Fibroblast of lung (primary cell): Measurements from ENCODE around the gene IL31. TPM values are rescaled to one million over a fixed set of nuclear protein-coding genes. Genes with fewer than 3 reads are reported as not detected.

Source experiments
- DNase-seq, 2 donors: peaks; one replicate each; pipeline versions ENCODE4 v3.0.0 to v3.0.0-alpha.2; 2010; ENCODE audit warnings: low read depth in 2 of 2
- H2AFZ ChIP-seq: 2 replicates; pipeline ENCODE4 v1.5.1; 2012; ENCODE audit warnings: low read length, control low read depth, inconsistent platforms
- H3K27ac ChIP-seq: 2 replicates; pipeline ENCODE4 v1.5.1; 2011; ENCODE audit warnings: low read length, control low read depth; ENCODE audit not compliant: insufficient read depth
- H3K27me3 ChIP-seq: 2 replicates; pipeline ENCODE4 v1.5.1; 2011; ENCODE audit warnings: mild to moderate bottlenecking, low read length; ENCODE audit not compliant: control insufficient read depth, insufficient read depth
- H3K36me3 ChIP-seq: 2 replicates; pipeline ENCODE4 v1.5.1; 2011; ENCODE audit warnings: low read length; ENCODE audit not compliant: control insufficient read depth, insufficient read depth
- H3K4me1 ChIP-seq: 2 replicates; pipeline ENCODE4 v1.5.1; 2011; ENCODE audit warnings: low read length; ENCODE audit not compliant: control insufficient read depth, insufficient read depth; ENCODE audit errors: extremely low read depth
- H3K4me2 ChIP-seq: 2 replicates; pipeline ENCODE4 v1.5.1; 2011; ENCODE audit warnings: low read length, control low read depth; ENCODE audit not compliant: insufficient read depth; ENCODE audit errors: extremely low read depth
- H3K4me3 ChIP-seq, 4 experiments: fragments of 200-600 bp in 1 of 4; sonication (generic) in 1 of 4; replicated peaks in 1 of 4; 2 replicates each; pipeline ENCODE4 v1.5.1; 2011 to 2016; ENCODE audit warnings: low read length in 4 of 4, low read depth in 3 of 4, mild to moderate bottlenecking in 3 of 4, control low read depth in 2 of 4, inconsistent platforms in 1 of 4, mixed read lengths in 1 of 4; ENCODE audit not compliant: insufficient read depth in 1 of 4; ENCODE audit errors: control extremely low read depth in 1 of 4
- H3K79me2 ChIP-seq: 2 replicates; pipeline ENCODE4 v1.5.1; 2012; ENCODE audit warnings: mild to moderate bottlenecking, low read length, inconsistent platforms; ENCODE audit not compliant: control insufficient read depth, insufficient read depth
- H3K9ac ChIP-seq: 2 replicates; pipeline ENCODE4 v1.5.1; 2011; ENCODE audit warnings: mild to moderate bottlenecking, low read length, control low read depth; ENCODE audit not compliant: insufficient read depth
- H3K9me3 ChIP-seq: 2 replicates; pipeline ENCODE4 v1.5.1; 2012; ENCODE audit warnings: low read depth, low read length; ENCODE audit not compliant: control insufficient read depth, insufficient read depth
- H4K20me1 ChIP-seq: 2 replicates; pipeline ENCODE4 v1.5.1; 2011; ENCODE audit warnings: low read length; ENCODE audit not compliant: control insufficient read depth, insufficient read depth; ENCODE audit errors: extremely low read depth
- CTCF ChIP-seq, 2 donors: IDR thresholded peaks in 1 of 2; conservative IDR thresholded peaks in 1 of 2; 1 replicate in 1 of 2; 2 replicates in 1 of 2; pipeline ENCODE4 v1.5.1; 2011 to 2012; ENCODE audit warnings: low read length in 2 of 2, control low read depth in 1 of 2, inconsistent platforms in 1 of 2, low read depth in 1 of 2, mild to moderate bottlenecking in 1 of 2
- EZH2 ChIP-seq: IDR thresholded peaks from 2 replicates; pipeline ENCODE4 v1.5.1; 2012; ENCODE audit warnings: low read length, control low read depth, mild to moderate bottlenecking; ENCODE audit errors: missing control alignments
- polyA plus RNA-seq, 2 donors: library from polyadenylated mRNA; depleted of rRNA in 1 of 2; stranded (reverse) in 1 of 2; unstranded in 1 of 2; fragments of >200 nt; gene quantifications; 2 replicates each; pipeline ENCODE4 v1.2.1, GENCODE V29; 2011 to 2012; ENCODE audit warnings: missing spikeins in 1 of 2
- total RNA-seq: library from RNA; depleted of rRNA; stranded (reverse); fragments of >200 nt; gene quantifications from 2 replicates; pipeline ENCODE4 v1.2.1, GENCODE V29; 2014

Gene IL31
- total and polyA plus RNA-seq, 2 donors (not counting 1 experiment from before 2014, with no cell fraction given) = not detected

- DNase-seq = no peak
- H3K9ac ChIP-seq = no peak overlapping the region
- no peak overlapping the region for H2AFZ ChIP-seq
- peaks cover 8% of the 10 kb centered on the region for H3K36me3 ChIP-seq
- H3K4me3 ChIP-seq = no peak overlapping the region
- H4K20me1 ChIP-seq = no peaks in the 10 kb centered on the region
- H3K79me2 ChIP-seq = no peaks in the 10 kb centered on the region
- H3K27me3 ChIP-seq = no peaks in the 10 kb centered on the region
- no peaks in the 10 kb centered on the region for H3K9me3 ChIP-seq
- no peak overlapping the region for H3K4me2 ChIP-seq
- TF ChIP-seq EZH2 (no peak), CTCF (conservative IDR thresholded peaks at IDR 0.05 in 1 of 2, IDR thresholded peaks at IDR 0.05 in 1 of 2; ENCODE audit: low read depth in 1 of 2, low read length in 2 of 2) (no peak)
- H3K27ac ChIP-seq = no peak overlapping the region
- peaks cover 5% of the 10 kb centered on the region for H3K4me1 ChIP-seq
These were observed 29.1 kb downstream of the IL31 start for GRCh38 chr12:122144885-122145284.

DNA sequence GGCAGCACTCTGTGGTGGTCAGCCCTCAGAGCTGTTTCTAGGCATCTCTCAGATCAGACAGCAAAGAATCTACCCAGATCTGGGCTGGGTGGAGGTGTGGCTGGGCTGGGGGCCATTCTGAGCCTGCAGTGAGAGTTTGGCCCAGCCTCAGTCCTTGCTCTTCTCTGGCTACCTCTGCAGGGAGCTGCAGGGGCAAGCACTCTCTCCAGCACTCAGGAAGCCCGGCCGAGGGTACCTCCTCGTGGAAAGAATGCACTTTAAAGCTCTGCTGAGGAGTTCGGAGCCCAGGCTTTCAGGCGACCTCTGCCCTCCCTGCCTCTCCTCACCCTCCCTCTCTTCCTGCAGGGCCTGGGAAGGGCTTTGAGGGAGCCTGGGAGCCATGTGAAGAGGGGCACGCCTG, 31.2 kb downstream of the IL31 start:
- no peak for DNase-seq
- no peak overlapping the region for H3K4me2 ChIP-seq
- H3K27me3 ChIP-seq = no peaks in the 10 kb centered on the region
- no peak overlapping the region for H3K4me3 ChIP-seq
- H3K4me1 ChIP-seq = no peaks in the 10 kb centered on the region
- H3K9ac ChIP-seq = no peak overlapping the region
- H3K9me3 ChIP-seq = no peaks in the 10 kb centered on the region
- TF ChIP-seq CTCF (conservative IDR thresholded peaks at IDR 0.05 in 1 of 2, IDR thresholded peaks at IDR 0.05 in 1 of 2; ENCODE audit: low read depth in 1 of 2, low read length in 2 of 2) (no peak), EZH2 (no peak)
- no peaks in the 10 kb centered on the region for H4K20me1 ChIP-seq
- H3K36me3 ChIP-seq = peaks cover 11% of the 10 kb centered on the region
- no peaks in the 10 kb centered on the region for H3K79me2 ChIP-seq
- no peak overlapping the region for H2AFZ ChIP-seq
- no peak overlapping the region for H3K27ac ChIP-seq

GRCh38 chr12:122141911-122142725, 31.9 kb downstream of the IL31 start:
- H2AFZ ChIP-seq = no peak overlapping the region
- no peak overlapping the region for H3K9ac ChIP-seq
- no peaks in the 10 kb centered on the region for H3K9me3 ChIP-seq
- H3K4me2 ChIP-seq = no peak overlapping the region
- no peaks in the 10 kb centered on the region for H3K79me2 ChIP-seq
- no peaks in the 10 kb centered on the region for H3K4me1 ChIP-seq
- no peak overlapping the region for H3K27ac ChIP-seq
- no peaks in the 10 kb centered on the region for H3K27me3 ChIP-seq
- TF ChIP-seq EZH2 (no peak), CTCF (conservative IDR thresholded peaks at IDR 0.05 in 1 of 2, IDR thresholded peaks at IDR 0.05 in 1 of 2; ENCODE audit: low read depth in 1 of 2, low read length in 2 of 2) (no peak)
- H3K36me3 ChIP-seq = peaks cover 11% of the 10 kb centered on the region
- no peaks in the 10 kb centered on the region for H4K20me1 ChIP-seq
- no peak for DNase-seq
- no peak overlapping the region for H3K4me3 ChIP-seq
